Esophagus squamous epithelium (tissue), 5 donors: ENCODE results near the gene COL16A1. TPM values are rescaled to one million over a fixed set of nuclear protein-coding genes. Genes with fewer than 3 reads are reported as not detected.

Source experiments
- DNase-seq: peaks from one replicate; lab custom pipeline; 2025; lab: John Stamatoyannopoulos, UW
- H3K27ac ChIP-seq, 4 donors: fragments of 200-600 bp; sonication (generic); one replicate each; pipeline ENCODE4 v1.5.1; 2016 to 2019; ENCODE audit warnings: mild to moderate bottlenecking in 1 of 4
- H3K27me3 ChIP-seq, 4 donors: fragments of 200-600 bp; sonication (generic); 1 replicate in 3 of 4; 2 replicates in 1 of 4; pipeline versions ENCODE4 v1.5.1 to v1.6.0; 2017 to 2021; ENCODE audit warnings: antibody characterized with exemption in 1 of 4
- H3K36me3 ChIP-seq, 3 donors: fragments of 200-600 bp; sonication (generic); one replicate each; pipeline ENCODE4 v1.5.1; 2016 to 2019
- H3K4me1 ChIP-seq, 3 donors: fragments of 200-600 bp; sonication (generic); one replicate each; pipeline ENCODE4 v1.5.1; 2017 to 2019
- H3K4me3 ChIP-seq, 4 donors: fragments of 200-600 bp; sonication (generic); 1 replicate in 3 of 4; 2 replicates in 1 of 4; pipeline ENCODE4 v1.5.1; 2016 to 2019; ENCODE audit warnings: mild to moderate bottlenecking in 2 of 4, moderate library complexity in 1 of 4
- H3K9me3 ChIP-seq, 3 donors: fragments of 200-600 bp; sonication (generic); one replicate each; pipeline ENCODE4 v1.5.1; 2016 to 2019
- CTCF ChIP-seq, 6 experiments: fragments of 450-650 bp in 4 of 6; fragments of 200-600 bp in 2 of 6; sonication (generic) in 2 of 6; IDR thresholded peaks; one replicate each; pipeline ENCODE4 v1.5.1; 2016 to 2019; ENCODE audit warnings: antibody characterized with exemption in 6 of 6, mild to moderate bottlenecking in 4 of 6, moderate library complexity in 4 of 6
- POLR2A ChIP-seq, 4 donors: fragments of 450-650 bp; IDR thresholded peaks; one replicate each; pipeline ENCODE4 v1.6.1; 2017; ENCODE audit warnings: antibody characterized with exemption in 4 of 4, mild to moderate bottlenecking in 4 of 4, moderate library complexity in 3 of 4
- WGBS, 2 donors: methylation state at CpG; one replicate each; pipeline ENCODE4 v1.1.5; 2018; 5-methylcytosine and 5-hydroxymethylcytosine counted together
- intact Hi-C: fragments of 100-400 bp; cut with DNase I; formaldehyde crosslinking; loops from one replicate; pipeline ENCODE4 v1.15.0; 2022
- total RNA-seq, 4 donors: library from RNA; depleted of rRNA; stranded (reverse); fragments of >200 nt; gene quantifications; one replicate each; pipeline ENCODE4 v1.1.0, GENCODE V29; 2016
- donor health status: DM: yes; HTN: yes; CAD: no.

Gene COL16A1
- total RNA-seq, 4 donors from 2014 or later: 8.8 to 35.5 (median 16.4) TPM

- peaks cover 7 to 19% (median 11%) of the 10 kb centered on the region in 3 donors for H3K4me1 ChIP-seq
- intact Hi-C loops: no loop called here
- no peak for DNase-seq
- no peaks in the 10 kb centered on the region for H3K36me3 ChIP-seq
- H3K9me3 ChIP-seq: no peaks in the 10 kb centered on the region
- TF ChIP-seq POLR2A (IDR thresholded peaks at IDR 0.05) (no peak), CTCF (IDR thresholded peaks at IDR 0.05) (no peak)
- 34 to 43% methylated on average over 7 to 11 of the region's 11 CpGs for WGBS, 2 donors
- H3K27ac ChIP-seq: no peak overlapping the region
- no peak overlapping the region for H3K4me3 ChIP-seq
- peaks cover 0 to 38% (median 0%) of the 10 kb centered on the region in 4 donors for H3K27me3 ChIP-seq
These were observed 47.2 kb upstream of the COL16A1 start for GRCh38 chr1:31750858-31751510.

- intact Hi-C loops: no loop called here
- WGBS, 2 donors: 61 to 80% methylated on average over 6 to 7 of the region's 7 CpGs
- Histone ChIP-seq H3K9me3 (no peaks in the 10 kb centered on the region), H3K36me3 (no peaks in the 10 kb centered on the region), H3K27ac (no peak overlapping the region), H3K4me1 (peaks cover 7 to 23% (median 11%) of the 10 kb centered on the region in 3 donors), H3K27me3 (peaks cover 0 to 38% (median 0%) of the 10 kb centered on the region in 4 donors), H3K4me3 (no peak overlapping the region)
- TF ChIP-seq POLR2A (IDR thresholded peaks at IDR 0.05) (no peak), CTCF (IDR thresholded peaks at IDR 0.05) (no peak)
- no peak for DNase-seq
These were observed 46.2 kb upstream of the COL16A1 start for GRCh38 chr1:31749785-31750735.

GRCh38 chr1:31748365-31748764 lies 44.5 kb upstream of the COL16A1 start:
- no peak for DNase-seq
- intact Hi-C loops: no loop called here
- WGBS, 2 donors: 74% methylated on average over 2 of the region's 4 CpGs; no CpG with 5 or more reads in 1 of the 2 donors
- TF ChIP-seq POLR2A (IDR thresholded peaks at IDR 0.05) (no peak), CTCF (IDR thresholded peaks at IDR 0.05) (no peak)
- H3K27ac ChIP-seq: no peak overlapping the region
- peaks cover 0 to 12% (median under 1%) of the 10 kb centered on the region in 3 donors for H3K4me1 ChIP-seq
- no peaks in the 10 kb centered on the region for H3K9me3 ChIP-seq
- H3K27me3 ChIP-seq: peaks cover 0 to 32% (median 0%) of the 10 kb centered on the region in 4 donors
- no peaks in the 10 kb centered on the region for H3K36me3 ChIP-seq
- no peak overlapping the region for H3K4me3 ChIP-seq

GRCh38 chr1:31747304-31747703 lies 43.5 kb upstream of the COL16A1 start:
- 71 to 92% methylated on average over 1 of the region's 1 CpG for WGBS, 2 donors
- Histone ChIP-seq H3K4me1 (peaks cover 0 to 10% (median 0%) of the 10 kb centered on the region in 3 donors), H3K4me3 (no peak overlapping the region), H3K9me3 (no peaks in the 10 kb centered on the region), H3K36me3 (no peaks in the 10 kb centered on the region), H3K27me3 (peaks cover 0 to 30% (median 0%) of the 10 kb centered on the region in 4 donors), H3K27ac (no peak overlapping the region)
- DNase-seq: no peak
- intact Hi-C loops: no loop called here
- TF ChIP-seq CTCF (IDR thresholded peaks at IDR 0.05): no peak
- no peak for TF ChIP-seq POLR2A (IDR thresholded peaks at IDR 0.05)
